PC-3 (cell line): ENCODE data around the gene DNAAF1. TPM values are rescaled to one million over a fixed set of nuclear protein-coding genes. Genes with fewer than 3 reads are reported as not detected.
"Not testable (repeated sequence)": the region's sequence is repeated elsewhere in the genome, so short reads cannot be mapped to it uniquely, and the experiment has no call there.

Source experiments
- ATAC-seq: fragments of 200-7000 bp; cut with Tn5 transposase; 2 replicates; pipeline ENCODE4 v1.9.1; 2020; ENCODE audit warnings: mild to moderate bottlenecking, moderate library complexity
- BruUV-seq: library from RNA; stranded (reverse); fragments of 400-500 nt; replicated peaks from 2 replicates; lab custom pipeline; 2021; lab: Mats Ljungman, UMichigan
- CTCF ChIA-PET: fragments of 300-600 bp; sonication (Branson Sonifier 250); formaldehyde crosslinking; loops from one replicate; lab custom pipeline; 2022; ENCODE audit warnings: antibody characterized with exemption; lab: Charles Lee
- POLR2A ChIA-PET: fragments of 300-600 bp; sonication (Branson Sonifier 250); formaldehyde crosslinking; loops from one replicate; lab custom pipeline; 2022; ENCODE audit warnings: antibody characterized with exemption; ENCODE audit not compliant: unreplicated experiment; lab: Charles Lee
- DNase-seq: peaks from one replicate; pipeline ENCODE4 v3.0.0-alpha.2; 2015
- H2AFZ ChIP-seq: fragments of 300-600 bp; sonication (generic); 2 replicates; pipeline ENCODE4 v1.6.0; 2016; ENCODE audit warnings: antibody characterized with exemption, low read length
- H3F3A ChIP-seq: fragments of 300-600 bp; sonication (generic); one replicate; pipeline ENCODE4 v1.6.0; 2017; ENCODE audit warnings: antibody characterized with exemption, low read length, control low read depth, mild to moderate bottlenecking; ENCODE audit not compliant: unreplicated experiment
- H3K27ac ChIP-seq: fragments of 300-600 bp; sonication (generic); 2 replicates; pipeline ENCODE4 v1.5.1; 2016; ENCODE audit warnings: mild to moderate bottlenecking, low read length
- H3K27me3 ChIP-seq: fragments of 300-600 bp; sonication (generic); 2 replicates; pipeline ENCODE4 v1.6.1; 2016; ENCODE audit warnings: low read length, mixed read lengths
- H3K36me3 ChIP-seq: fragments of 300-600 bp; sonication (generic); 2 replicates; pipeline ENCODE4 v1.6.1; 2016; ENCODE audit warnings: low read depth, mixed run types, low read length, mixed read lengths
- H3K4me1 ChIP-seq: fragments of 300-600 bp; sonication (generic); 2 replicates; pipeline ENCODE4 v1.5.1; 2016; ENCODE audit warnings: low read length; ENCODE audit not compliant: insufficient read depth
- H3K4me2 ChIP-seq: fragments of 300-600 bp; sonication (generic); 2 replicates; pipeline ENCODE4 v1.6.0; 2016; ENCODE audit warnings: low read length
- H3K4me3 ChIP-seq: fragments of 300-600 bp; sonication (generic); 2 replicates; pipeline ENCODE4 v1.5.1; 2016; ENCODE audit warnings: mild to moderate bottlenecking, low read length, mixed read lengths
- H3K79me2 ChIP-seq: fragments of 300-600 bp; sonication (generic); 2 replicates; pipeline ENCODE4 v1.6.1; 2017; ENCODE audit warnings: low read length, mixed read lengths
- H3K9ac ChIP-seq: fragments of 300-600 bp; sonication (generic); 2 replicates; pipeline ENCODE4 v1.6.0; 2016; ENCODE audit warnings: mild to moderate bottlenecking, low read length
- H3K9me2 ChIP-seq: fragments of 300-600 bp; sonication (generic); replicated peaks from 2 replicates; pipeline ENCODE4 v1.6.1; 2016; ENCODE audit warnings: mixed run types, low read length, mixed read lengths
- H3K9me3 ChIP-seq: fragments of 300-600 bp; sonication (generic); 2 replicates; pipeline ENCODE4 v1.6.1; 2016; ENCODE audit warnings: low read length, mixed read lengths
- H4K20me1 ChIP-seq: fragments of 300-600 bp; sonication (generic); 2 replicates; pipeline ENCODE4 v1.6.1; 2016; ENCODE audit warnings: low read length, mixed read lengths
- EZH2 ChIP-seq: fragments of 300-600 bp; sonication (generic); IDR thresholded peaks from one replicate; pipeline ENCODE4 v1.6.1; 2017; ENCODE audit warnings: antibody characterized with exemption, mild to moderate bottlenecking, low read length; ENCODE audit not compliant: unreplicated experiment
- EZH2phosphoT487 ChIP-seq: fragments of 300-600 bp; sonication (generic); IDR thresholded peaks from 2 replicates; pipeline ENCODE4 v1.6.1; 2018; ENCODE audit warnings: mild to moderate bottlenecking, antibody characterized with exemption, low read length, borderline replicate concordance
- intact Hi-C: fragments of 100-400 bp; cut with micrococcal nuclease; formaldehyde crosslinking; loops from 2 replicates; pipeline ENCODE4 v1.9.0; 2023
- total RNA-seq: library from RNA; depleted of rRNA; stranded (reverse); fragments of >200 nt; gene quantifications from 2 replicates; pipeline ENCODE4 v1.2.3, GENCODE V29; 2014
- TF ChIP-seq, protein P1 (sequence below): fragments of 300-600 bp; sonication (generic); conservative IDR thresholded peaks from 2 replicates; pipeline ENCODE4 v1.5.1; 2017; ENCODE audit warnings: antibody characterized with exemption, low read depth, mild to moderate bottlenecking, low read length

The DNAAF1 gene
- total RNA-seq, 1 experiment from 2014 or later: not detected

GRCh38 chr16:84116720-84117493 is 28.2 kb upstream of the DNAAF1 start, which contains the start of gene MBTPS1:
Gene MBTPS1, minus strand, starts transcription at chr16:84116942. Its CDS starts 15,159 bp downstream, at chr16:84101783.
- POLR2A ChIA-PET: no interaction called here
- H3F3A ChIP-seq: no peaks in the 10 kb centered on the region
- CTCF ChIA-PET: interaction anchor here (0.6 to 1.3 kb wide), 2 partner anchors 10 to 70 kb away, joined by 3 to 6 read pairs; partner anchors contain the start of gene TAF1C

DNA sequence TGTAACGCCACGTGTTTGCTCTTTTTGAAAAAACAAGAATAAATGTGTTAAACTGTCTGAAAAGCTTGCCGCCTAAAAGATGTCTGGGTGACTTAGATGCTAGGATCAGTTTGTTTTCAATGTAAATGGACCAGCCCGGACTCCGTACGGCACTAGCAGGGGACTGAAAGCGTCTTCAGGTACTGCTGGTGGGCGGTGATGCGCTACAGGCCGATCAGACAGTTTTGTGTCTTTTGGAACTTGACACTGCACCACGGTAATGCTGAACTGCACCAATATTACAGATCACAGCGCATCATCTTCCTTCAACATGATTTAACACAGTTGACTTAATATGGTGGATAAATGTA is 27.6 kb upstream of the DNAAF1 start:
- H2AFZ ChIP-seq: peak overlapping the region; percentile 92
- H3K27ac ChIP-seq: peak overlapping the region; percentile 46
- H3K4me2 ChIP-seq: peak overlapping the region; percentile 99
- H3K4me1 ChIP-seq: peaks cover 14% of the 10 kb centered on the region; the same call in 1 of the 2 replicates
- peaks cover 48% of the 10 kb centered on the region for H3K79me2 ChIP-seq
- no TSS peak for BruUV-seq
- H3F3A ChIP-seq: no peaks in the 10 kb centered on the region
- POLR2A ChIA-PET: no interaction called here
- intact Hi-C loops: no loop called here
- H3K9me3 ChIP-seq: no peaks in the 10 kb centered on the region
- peak overlapping the region; percentile 98 for H3K9ac ChIP-seq
- H3K27me3 ChIP-seq: no peaks in the 10 kb centered on the region
- H3K4me3 ChIP-seq: peak overlapping the region; percentile 99
- no peaks in the 10 kb centered on the region for H3K9me2 ChIP-seq
- ATAC-seq: no peak
- no peaks in the 10 kb centered on the region for H4K20me1 ChIP-seq
- no peaks in the 10 kb centered on the region for H3K36me3 ChIP-seq
- CTCF ChIA-PET: interaction anchor here (1.3 kb wide), 1 partner anchor 69 kb away, joined by 6 read pairs; the partner anchor contains the start of gene TAF1C
- TF ChIP-seq, protein P1, sequence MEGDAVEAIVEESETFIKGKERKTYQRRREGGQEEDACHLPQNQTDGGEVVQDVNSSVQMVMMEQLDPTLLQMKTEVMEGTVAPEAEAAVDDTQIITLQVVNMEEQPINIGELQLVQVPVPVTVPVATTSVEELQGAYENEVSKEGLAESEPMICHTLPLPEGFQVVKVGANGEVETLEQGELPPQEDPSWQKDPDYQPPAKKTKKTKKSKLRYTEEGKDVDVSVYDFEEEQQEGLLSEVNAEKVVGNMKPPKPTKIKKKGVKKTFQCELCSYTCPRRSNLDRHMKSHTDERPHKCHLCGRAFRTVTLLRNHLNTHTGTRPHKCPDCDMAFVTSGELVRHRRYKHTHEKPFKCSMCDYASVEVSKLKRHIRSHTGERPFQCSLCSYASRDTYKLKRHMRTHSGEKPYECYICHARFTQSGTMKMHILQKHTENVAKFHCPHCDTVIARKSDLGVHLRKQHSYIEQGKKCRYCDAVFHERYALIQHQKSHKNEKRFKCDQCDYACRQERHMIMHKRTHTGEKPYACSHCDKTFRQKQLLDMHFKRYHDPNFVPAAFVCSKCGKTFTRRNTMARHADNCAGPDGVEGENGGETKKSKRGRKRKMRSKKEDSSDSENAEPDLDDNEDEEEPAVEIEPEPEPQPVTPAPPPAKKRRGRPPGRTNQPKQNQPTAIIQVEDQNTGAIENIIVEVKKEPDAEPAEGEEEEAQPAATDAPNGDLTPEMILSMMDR: no peak
- no peak for TF ChIP-seq EZH2phosphoT487
- no peak for TF ChIP-seq EZH2
- peak; percentile 7 for DNase-seq

More at GRCh38 chr16:84116720-84117493, 28.2 kb upstream of the DNAAF1 start, which contains the start of gene MBTPS1:
- peak; percentile 94 for DNase-seq
- TF ChIP-seq EZH2 (no peak), EZH2phosphoT487 (no peak)
- TF ChIP-seq, protein P1: no peak
- TSS peak; percentile 86 for BruUV-seq
- Histone ChIP-seq H2AFZ (peak within 1 kb of the TSS; percentile 92), H3K79me2 (peaks cover 54% of the 10 kb centered on the region), H3K9me2 (no peaks in the 10 kb centered on the region), H3K9ac (peak within 1 kb of the TSS; percentile 98), H3K9me3 (no peaks in the 10 kb centered on the region), H3K4me2 (peak within 1 kb of the TSS; percentile 99), H3K36me3 (no peaks in the 10 kb centered on the region), H3K4me3 (peak within 1 kb of the TSS; percentile 99), H3K27ac (peak within 1 kb of the TSS; percentile 46), H4K20me1 (no peaks in the 10 kb centered on the region), H3K4me1 (peaks cover 14% of the 10 kb centered on the region; the same call in 1 of the 2 replicates), H3K27me3 (no peaks in the 10 kb centered on the region)
- intact Hi-C loops: no loop called here
- peak; percentile 91 for ATAC-seq

DNA sequence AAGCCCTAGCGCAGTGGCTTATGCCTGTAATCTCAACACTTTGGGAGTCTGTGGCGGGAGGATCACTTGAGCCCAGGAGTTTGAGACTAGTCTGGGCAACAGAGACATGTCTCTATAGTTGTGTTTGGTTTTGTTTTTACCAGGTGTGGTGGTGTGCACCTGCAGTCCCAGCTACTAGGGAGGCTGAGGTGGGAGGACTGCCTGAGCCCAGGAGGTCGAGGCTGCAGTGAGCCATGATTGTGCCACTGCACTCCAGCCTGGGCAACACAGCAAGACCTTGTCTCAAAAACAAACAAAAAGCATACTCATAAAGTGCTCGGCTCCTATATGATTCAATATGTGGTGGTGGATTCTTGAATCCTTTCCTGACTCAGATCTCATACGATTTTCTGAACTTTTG is 26.8 kb upstream of the DNAAF1 start:
- POLR2A ChIA-PET, H3K4me3 ChIP-seq, H3K9me3 ChIP-seq, H3K9ac ChIP-seq, H3F3A ChIP-seq, intact Hi-C loops, H3K36me3 ChIP-seq, ATAC-seq, H3K4me2 ChIP-seq, BruUV-seq, DNase-seq, H2AFZ ChIP-seq, H4K20me1 ChIP-seq, CTCF ChIA-PET, H3K27me3 ChIP-seq, H3K9me2 ChIP-seq, H3K27ac ChIP-seq: not testable (repeated sequence)
- peaks cover 40% of the 10 kb centered on the region for H3K79me2 ChIP-seq
- H3K4me1 ChIP-seq: peaks cover 14% of the 10 kb centered on the region; the same call in 1 of the 2 replicates
